ENCODE measurements around the gene MAP1LC3C.

The MAP1LC3C gene

GRCh38 chr1:241968611-241969010 is 30.3 kb downstream of the MAP1LC3C start:
- ATAC-seq, result no peak

GRCh38 chr1:241964550-241965282 is 34.2 kb downstream of the MAP1LC3C start:
- no peak overlapping the region for H3K27ac Mint-ChIP-seq
- no peaks in the 10 kb centered on the region for H3K9me3 Mint-ChIP-seq
- no peaks in the 10 kb centered on the region for H3K36me3 Mint-ChIP-seq
- no peak for ATAC-seq
- H3K27me3 Mint-ChIP-seq, result no peaks in the 10 kb centered on the region
- no peak overlapping the region for H3K4me3 Mint-ChIP-seq
- no peaks in the 10 kb centered on the region for H3K4me1 Mint-ChIP-seq

More at GRCh38 chr1:241968611-241969010, 30.3 kb downstream of the MAP1LC3C start:
- Mint-ChIP-seq H3K4me1 (no peaks in the 10 kb centered on the region), H3K9me3 (no peaks in the 10 kb centered on the region), H3K27ac (no peak overlapping the region), H3K27me3 (no peaks in the 10 kb centered on the region), H3K36me3 (no peaks in the 10 kb centered on the region), H3K4me3 (no peak overlapping the region)

GRCh38 chr1:241963722-241964121 is 35.2 kb downstream of the MAP1LC3C start:
- Mint-ChIP-seq H3K4me3 (no peak overlapping the region), H3K36me3 (no peaks in the 10 kb centered on the region), H3K9me3 (no peaks in the 10 kb centered on the region), H3K27ac (no peak overlapping the region), H3K27me3 (no peaks in the 10 kb centered on the region), H3K4me1 (no peaks in the 10 kb centered on the region)
- no peak for ATAC-seq

GRCh38 chr1:241962153-241962552 is 36.7 kb downstream of the MAP1LC3C start:
- Mint-ChIP-seq H3K27me3 (peaks cover 2% of the 10 kb centered on the region), H3K4me3 (no peak overlapping the region), H3K4me1 (no peaks in the 10 kb centered on the region), H3K36me3 (no peaks in the 10 kb centered on the region), H3K9me3 (no peaks in the 10 kb centered on the region), H3K27ac (no peak overlapping the region)
- no peak for ATAC-seq

- no peak within 1 kb of the TSS for H3K27ac Mint-ChIP-seq
Observed at GRCh38 chr1:241957692-241958494, 41.0 kb downstream of the MAP1LC3C start, which contains the start of gene BECN2. TSS of gene BECN2 (plus strand) at chr1:241957767. CDS start at chr1:241957767, 0 bp downstream.

GRCh38 chr1:241950390-241950789 is 48.5 kb downstream of the MAP1LC3C start:
- H3K4me1 Mint-ChIP-seq, result no peaks in the 10 kb centered on the region
- H3K9me3 Mint-ChIP-seq, result no peaks in the 10 kb centered on the region
- H3K4me3 Mint-ChIP-seq, result no peak overlapping the region
- no peaks in the 10 kb centered on the region for H3K36me3 Mint-ChIP-seq
- H3K27ac Mint-ChIP-seq, result no peak overlapping the region
- ATAC-seq, result no peak
- peaks cover 9% of the 10 kb centered on the region for H3K27me3 Mint-ChIP-seq

More at GRCh38 chr1:241957692-241958494, 41.0 kb downstream of the MAP1LC3C start, which contains the start of gene BECN2:
- no peak within 1 kb of the TSS for H3K4me3 Mint-ChIP-seq
- H3K9me3 Mint-ChIP-seq, result no peaks in the 10 kb centered on the region
- H3K36me3 Mint-ChIP-seq, result no peaks in the 10 kb centered on the region
- H3K27me3 Mint-ChIP-seq, result peaks cover 23% of the 10 kb centered on the region
- no peaks in the 10 kb centered on the region for H3K4me1 Mint-ChIP-seq
- peak; percentile 28 for ATAC-seq

- H3K27me3 Mint-ChIP-seq, result no peaks in the 10 kb centered on the region
- no peak for ATAC-seq
- H3K9me3 Mint-ChIP-seq, result no peaks in the 10 kb centered on the region
- no peak overlapping the region for H3K4me3 Mint-ChIP-seq
- H3K36me3 Mint-ChIP-seq, result no peaks in the 10 kb centered on the region
- no peak overlapping the region for H3K27ac Mint-ChIP-seq
- no peaks in the 10 kb centered on the region for H3K4me1 Mint-ChIP-seq
Observed at GRCh38 chr1:241947354-241947753, 51.5 kb downstream of the MAP1LC3C start.

All from stimulated activated memory B cell treated with anti-CD40 and anti-IgM and Interleukin-4, amounts not matched to agents 10 μg/mL and 1 μg/mL and 100 μg/mL, for 72 hours (primary cell).